AG10803 (cell line): Measurements from ENCODE around the gene LCE7A.

ENCODE experiments used
- DNase-seq: peaks from one replicate; pipeline ENCODE4 v3.0.0; 2010; ENCODE audit warnings: low read depth
- H3K4me3 ChIP-seq: 2 replicates; pipeline ENCODE4 v1.5.1; 2011; ENCODE audit warnings: mild to moderate bottlenecking, low read length, control low read depth
- TF ChIP-seq, protein P1 (sequence below): conservative IDR thresholded peaks from 2 replicates; pipeline ENCODE4 v1.5.1; 2011; ENCODE audit warnings: mild to moderate bottlenecking, low read length, control low read depth, inconsistent platforms

Gene LCE7A

DNA sequence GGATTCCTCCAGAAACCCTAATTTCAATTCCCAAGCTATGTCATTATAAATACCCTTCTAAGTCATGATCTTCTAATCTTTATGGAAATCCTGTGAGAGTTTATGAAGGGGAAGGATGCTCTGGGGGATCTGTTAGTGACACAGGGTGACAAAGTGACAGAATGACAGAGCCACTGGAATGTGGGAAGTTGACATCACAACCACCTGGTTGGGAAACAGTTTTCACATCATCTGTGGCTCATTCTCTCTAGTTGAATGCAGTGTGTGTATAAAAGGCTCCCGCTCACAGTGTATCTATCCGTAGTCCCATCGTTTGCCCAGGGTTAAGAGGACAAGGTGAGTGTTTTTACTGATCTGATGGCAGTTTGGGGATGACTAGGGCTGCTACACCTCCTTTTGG, at the start of gene LCE7A:
TSS of gene LCE7A (plus strand) at position 301 of the 400 bp plus-strand sequence. CDS start 702 bp downstream, outside the sequence.
- no peak for DNase-seq
- TF ChIP-seq, protein P1, sequence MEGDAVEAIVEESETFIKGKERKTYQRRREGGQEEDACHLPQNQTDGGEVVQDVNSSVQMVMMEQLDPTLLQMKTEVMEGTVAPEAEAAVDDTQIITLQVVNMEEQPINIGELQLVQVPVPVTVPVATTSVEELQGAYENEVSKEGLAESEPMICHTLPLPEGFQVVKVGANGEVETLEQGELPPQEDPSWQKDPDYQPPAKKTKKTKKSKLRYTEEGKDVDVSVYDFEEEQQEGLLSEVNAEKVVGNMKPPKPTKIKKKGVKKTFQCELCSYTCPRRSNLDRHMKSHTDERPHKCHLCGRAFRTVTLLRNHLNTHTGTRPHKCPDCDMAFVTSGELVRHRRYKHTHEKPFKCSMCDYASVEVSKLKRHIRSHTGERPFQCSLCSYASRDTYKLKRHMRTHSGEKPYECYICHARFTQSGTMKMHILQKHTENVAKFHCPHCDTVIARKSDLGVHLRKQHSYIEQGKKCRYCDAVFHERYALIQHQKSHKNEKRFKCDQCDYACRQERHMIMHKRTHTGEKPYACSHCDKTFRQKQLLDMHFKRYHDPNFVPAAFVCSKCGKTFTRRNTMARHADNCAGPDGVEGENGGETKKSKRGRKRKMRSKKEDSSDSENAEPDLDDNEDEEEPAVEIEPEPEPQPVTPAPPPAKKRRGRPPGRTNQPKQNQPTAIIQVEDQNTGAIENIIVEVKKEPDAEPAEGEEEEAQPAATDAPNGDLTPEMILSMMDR = no peak
- H3K4me3 ChIP-seq = no peak within 1 kb of the TSS

DNA sequence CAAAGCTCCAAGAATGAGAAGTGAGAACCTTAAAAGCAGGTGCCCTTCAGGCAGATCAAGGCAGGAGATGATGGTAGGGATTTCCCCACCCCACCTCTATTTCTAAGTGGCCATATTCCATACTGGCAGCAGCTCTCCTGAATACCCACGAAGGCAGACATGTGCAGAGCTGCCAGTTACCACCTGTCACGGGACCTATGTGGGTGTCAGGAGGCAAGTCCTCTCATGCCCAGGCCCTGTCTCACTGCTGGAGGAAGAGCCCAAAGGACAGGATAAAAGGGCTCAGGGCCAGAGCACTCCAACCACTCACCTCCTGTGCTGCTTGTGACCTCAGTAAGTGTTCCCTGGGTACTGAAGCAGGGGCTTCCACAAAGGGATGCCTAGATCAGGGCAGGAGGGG, 48.7 kb upstream of the LCE7A start:
- H3K4me3 ChIP-seq = no peak overlapping the region
- no peak for DNase-seq
- TF ChIP-seq, protein P1 = no peak

DNA sequence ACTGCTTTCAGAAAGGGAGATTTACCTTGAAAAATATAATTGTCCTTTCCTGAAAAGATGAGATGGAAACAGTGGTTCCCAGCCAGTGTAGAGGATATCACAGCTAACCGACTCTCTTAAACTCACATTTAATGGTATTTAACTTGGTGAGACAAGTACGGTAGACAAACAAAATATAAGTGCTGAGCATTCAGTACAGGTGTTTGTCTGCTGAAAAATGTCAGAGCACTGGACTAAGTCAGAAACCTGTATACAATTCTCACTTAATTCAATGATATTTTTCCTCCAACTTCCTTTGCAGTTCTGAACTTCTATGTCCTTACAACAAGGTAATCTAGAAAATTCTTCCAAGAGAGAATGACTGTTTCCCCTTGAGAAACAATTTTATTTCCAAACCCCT, 48.1 kb upstream of the LCE7A start, which contains the start of gene LCE1B:
TSS of gene LCE1B (plus strand) at position 301 of the 400 bp plus-strand sequence. CDS start 476 bp downstream, outside the sequence.
- no peak within 1 kb of the TSS for H3K4me3 ChIP-seq
- DNase-seq = no peak
- TF ChIP-seq, protein P1 = no peak

GRCh38 chr1:152817309-152817708, 42.5 kb upstream of the LCE7A start:
- DNase-seq = no peak
- TF ChIP-seq, protein P1 = no peak
- no peak overlapping the region for H3K4me3 ChIP-seq

DNA sequence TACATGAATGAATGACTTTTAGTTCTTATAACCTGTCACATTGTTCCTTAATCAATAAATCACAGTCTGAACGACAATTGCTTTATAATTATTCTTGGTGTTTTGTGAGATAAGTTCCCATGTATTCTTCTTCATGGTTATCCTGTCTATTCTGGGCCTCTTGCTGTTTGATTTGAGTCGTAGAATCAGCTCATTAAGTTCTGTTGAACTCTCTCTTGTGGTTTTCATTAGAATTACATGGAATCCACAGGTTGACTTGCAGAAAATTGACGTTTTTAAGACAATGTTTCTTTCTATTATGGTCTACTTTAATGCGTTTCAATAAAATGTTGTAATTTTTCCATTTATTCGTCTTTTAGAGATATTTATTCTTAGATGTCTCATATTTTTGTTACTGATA, 36.5 kb upstream of the LCE7A start:
- TF ChIP-seq, protein P1 = no peak
- DNase-seq = no peak
- H3K4me3 ChIP-seq = no peak overlapping the region

DNA sequence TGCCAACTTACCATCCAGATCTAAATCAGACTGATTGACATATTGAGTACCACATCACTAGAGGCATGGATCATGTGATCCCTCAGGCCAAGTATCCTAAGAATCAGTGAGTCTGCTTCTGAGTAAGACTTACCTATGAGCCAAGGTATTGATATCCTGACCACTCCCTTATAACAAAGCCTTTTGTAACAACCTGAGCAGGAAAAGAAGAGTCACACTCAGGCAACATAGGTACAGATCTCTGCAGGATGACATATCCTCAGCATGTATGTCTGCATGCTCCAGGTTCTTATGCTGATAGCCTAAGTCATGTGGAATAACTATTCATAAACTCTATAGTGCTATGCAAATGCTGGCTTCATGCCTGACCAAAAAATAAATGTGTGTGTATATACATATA, 34.8 kb upstream of the LCE7A start:
- no peak overlapping the region for H3K4me3 ChIP-seq
- no peak for DNase-seq
- TF ChIP-seq, protein P1 = no peak

DNA sequence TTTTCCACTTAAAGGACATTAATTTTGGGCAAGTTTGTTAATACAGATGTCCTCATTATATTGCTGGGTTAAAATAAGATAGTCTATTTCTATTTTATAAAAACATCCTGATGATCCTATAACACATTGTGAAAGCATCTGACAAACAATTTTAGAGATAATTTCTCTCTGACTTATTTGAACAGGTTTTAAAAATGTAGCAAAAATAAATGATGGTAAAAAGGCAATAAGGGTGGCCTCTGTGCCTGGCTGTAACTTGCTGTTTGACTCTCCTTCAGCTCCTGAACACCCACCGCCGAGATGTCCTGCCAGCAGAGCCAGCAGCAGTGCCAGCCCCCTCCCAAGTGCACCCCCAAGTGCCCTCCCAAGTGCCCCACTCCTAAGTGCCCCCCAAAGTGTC, 32.6 kb upstream of the LCE7A start, which contains the start of gene LCE1A:
TSS of gene LCE1A (plus strand) at position 301 of the 400 bp plus-strand sequence. CDS start at position 301, 0 bp downstream.
- TF ChIP-seq, protein P1 = no peak
- no peak within 1 kb of the TSS for H3K4me3 ChIP-seq
- DNase-seq = no peak
